GM12892 (cell line): Measurements from ENCODE around the gene UBE2E1.

Source experiments
- DNase-seq: peaks from one replicate; pipeline ENCODE4 v3.0.0; 2011; ENCODE audit not compliant: insufficient read length
- FAIRE-seq: peaks from 2 replicates; lab custom pipeline; 2011; peaks lifted over from hg19 to GRCh38; lab: Jason Lieb, UNC
- POLR2A ChIP-seq: IDR thresholded peaks from 2 replicates; pipeline ENCODE4 v1.6.1; 2011; ENCODE audit warnings: low read depth, low read length, control low read depth
- POLR2AphosphoS5 ChIP-seq: IDR thresholded peaks from 2 replicates; pipeline ENCODE4 v1.6.1; 2011; ENCODE audit warnings: low read depth, low read length, control low read depth
- TAF1 ChIP-seq: IDR thresholded peaks from 2 replicates; pipeline ENCODE4 v1.6.1; 2011; ENCODE audit warnings: low read depth, mild to moderate bottlenecking, control low read depth, low read length, borderline replicate concordance

Gene UBE2E1

GRCh38 chr3:23775254-23775909 lies 30.4 kb upstream of the UBE2E1 start:
- DNase-seq = no peak
- no peak for TF ChIP-seq POLR2AphosphoS5
- no peak for TF ChIP-seq POLR2A
- TF ChIP-seq TAF1 = no peak
- FAIRE-seq = no peak

GRCh38 chr3:23776352-23776891 lies 29.3 kb upstream of the UBE2E1 start:
- no peak for TF ChIP-seq POLR2A
- no peak for TF ChIP-seq TAF1
- no peak for TF ChIP-seq POLR2AphosphoS5
- FAIRE-seq (no peak), DNase-seq (no peak)

GRCh38 chr3:23778446-23778845 lies 27.3 kb upstream of the UBE2E1 start:
- TF ChIP-seq POLR2AphosphoS5 = no peak
- TF ChIP-seq POLR2A = no peak
- TF ChIP-seq TAF1 = no peak
- FAIRE-seq = no peak
- no peak for DNase-seq

GRCh38 chr3:23779841-23780240 lies 25.9 kb upstream of the UBE2E1 start:
- DNase-seq (no peak), FAIRE-seq (no peak)
- TF ChIP-seq TAF1 = no peak
- TF ChIP-seq POLR2A = no peak
- no peak for TF ChIP-seq POLR2AphosphoS5

- FAIRE-seq (no peak), DNase-seq (no peak)
- TF ChIP-seq POLR2AphosphoS5 = no peak
- TF ChIP-seq TAF1 = no peak
- no peak for TF ChIP-seq POLR2A
These were observed 24.7 kb upstream of the UBE2E1 start for GRCh38 chr3:23781051-23781450.

GRCh38 chr3:23781871-23782270 lies 23.9 kb upstream of the UBE2E1 start:
- no peak for TF ChIP-seq POLR2A
- no peak for TF ChIP-seq POLR2AphosphoS5
- no peak for FAIRE-seq
- DNase-seq = no peak

- FAIRE-seq (no peak), DNase-seq (no peak)
- TF ChIP-seq POLR2AphosphoS5 = no peak
- TF ChIP-seq POLR2A = no peak
- no peak for TF ChIP-seq TAF1
These were observed 20.6 kb upstream of the UBE2E1 start for GRCh38 chr3:23785097-23785645.

- FAIRE-seq = no peak
- TF ChIP-seq TAF1 = no peak
- TF ChIP-seq POLR2A = no peak
- TF ChIP-seq POLR2AphosphoS5 = no peak
- no peak for DNase-seq
These were observed 19.9 kb upstream of the UBE2E1 start for GRCh38 chr3:23785882-23786281.

- DNase-seq = no peak
- TF ChIP-seq POLR2AphosphoS5 (no peak), POLR2A (no peak), TAF1 (no peak)
- no peak for FAIRE-seq
These were observed 14.1 kb upstream of the UBE2E1 start for GRCh38 chr3:23791678-23792077.

GRCh38 chr3:23793528-23794134 lies 12.1 kb upstream of the UBE2E1 start:
- TF ChIP-seq TAF1 = no peak
- no peak for TF ChIP-seq POLR2A
- TF ChIP-seq POLR2AphosphoS5 = no peak
- DNase-seq (no peak), FAIRE-seq (no peak)

GRCh38 chr3:23795096-23795495 lies 10.7 kb upstream of the UBE2E1 start:
- DNase-seq = no peak
- FAIRE-seq = no peak
- no peak for TF ChIP-seq POLR2A

- peak; percentile 17 for FAIRE-seq
- no peak for TF ChIP-seq POLR2AphosphoS5
- TF ChIP-seq TAF1 = no peak
- TF ChIP-seq POLR2A = no peak
- no peak for DNase-seq
These were observed 9.2 kb upstream of the UBE2E1 start for GRCh38 chr3:23796518-23796917.

- DNase-seq (no peak), FAIRE-seq (peak; percentile 82)
- no peak for TF ChIP-seq POLR2AphosphoS5
- no peak for TF ChIP-seq POLR2A
- TF ChIP-seq TAF1 = no peak
These were observed 8.3 kb upstream of the UBE2E1 start for GRCh38 chr3:23797491-23797890.
